ENCODE results near the gene SCARB1.

GRCh38 chr12:124796303-124796960, 67.2 kb downstream of the SCARB1 start:
- no peak for TF ChIP-seq CTCF (IDR thresholded peaks at IDR 0.05)
- no peak for TF ChIP-seq POLR2A (IDR thresholded peaks at IDR 0.05)

Data from body of pancreas (tissue), 4 donors.